K562 (cell line): ENCODE data around the gene PA2G4. TPM values are rescaled to one million over a fixed set of nuclear protein-coding genes. Genes with fewer than 3 reads are reported as not detected.

Experiments used
- ADNP ChIP-seq: fragments of 200-800 bp; sonication (Bioruptor generic); IDR thresholded peaks from 2 replicates; pipeline ENCODE4 v1.6.1; 2016; ENCODE audit warnings: missing genetic modification characterization, missing compliant biosample characterization
- GTF2F1 ChIP-seq: IDR thresholded peaks from 2 replicates; pipeline ENCODE4 v1.6.1; 2011; ENCODE audit warnings: low read depth, low read length, improper control_type of control experiment
- HLTF ChIP-seq: fragments of 450-650 bp; IDR thresholded peaks from 2 replicates; pipeline ENCODE4 v1.6.1; 2016
- KDM5B ChIP-seq: fragments of 200-600 bp; sonication (generic); IDR thresholded peaks from 2 replicates; pipeline ENCODE4 v1.6.1; 2012; ENCODE audit warnings: low read depth, mild to moderate bottlenecking, moderate library complexity, low read length, control low read depth, inconsistent platforms; ENCODE audit not compliant: insufficient replicate concordance
- KHSRP ChIP-seq: fragments of 450-650 bp; IDR thresholded peaks from 2 replicates; pipeline ENCODE4 v1.6.1; 2017
- NFE2 ChIP-seq: IDR thresholded peaks from 2 replicates; pipeline ENCODE4 v1.6.1; 2014; ENCODE audit warnings: antibody characterized with exemption, low read depth
- NRF1 ChIP-seq, 2 experiments: fragments of 450-650 bp; IDR thresholded peaks in 1 of 2; conservative IDR thresholded peaks in 1 of 2; 2 replicates each; pipeline ENCODE4 v1.6.1; 2014; ENCODE audit warnings: mild to moderate bottlenecking in 2 of 2
- SMC3 ChIP-seq: conservative IDR thresholded peaks from 2 replicates; pipeline ENCODE4 v1.6.1; 2011; ENCODE audit warnings: low read depth, low read length, improper control_type of control experiment; ENCODE audit not compliant: insufficient read depth
- SNIP1 ChIP-seq: fragments of 450-650 bp; IDR thresholded peaks from 2 replicates; pipeline ENCODE4 v1.7.1; 2017; ENCODE audit warnings: low read depth, mild to moderate bottlenecking
- SP2 ChIP-seq: IDR thresholded peaks from 2 replicates; pipeline ENCODE4 v1.6.1; 2011; ENCODE audit warnings: mild to moderate bottlenecking, low read depth, low read length, moderate library complexity; ENCODE audit not compliant: poor library complexity, severe bottlenecking; ENCODE audit errors: extremely low read depth
- SRF ChIP-seq, 2 experiments: fragments of 250-450, 450-650 bp in 1 of 2; sonication (Bioruptor Pico) in 1 of 2; sonication (generic) in 1 of 2; formaldehyde crosslinking; IDR thresholded peaks; 2 replicates each; pipeline versions ENCODE4 v1.5.0 to v1.5.1; 2020 to 2022; ENCODE audit warnings: mild to moderate bottlenecking in 1 of 2, missing genetic modification reagents in 1 of 2
- TEAD4 ChIP-seq, 2 experiments: sonication (generic) in 1 of 2; formaldehyde crosslinking in 1 of 2; IDR thresholded peaks; 2 replicates each; pipeline versions ENCODE4 v1.6.1 to v1.8.0; 2012 to 2022; ENCODE audit warnings: borderline replicate concordance in 1 of 2, inconsistent platforms in 1 of 2, low read length in 1 of 2, mild to moderate bottlenecking in 1 of 2, missing genetic modification reagents in 1 of 2
- ZBTB7A ChIP-seq: IDR thresholded peaks from 2 replicates; pipeline ENCODE4 v1.6.1; 2011; ENCODE audit warnings: low read depth, mild to moderate bottlenecking, low read length, moderate library complexity, borderline replicate concordance; ENCODE audit not compliant: control insufficient read depth
- ZNF232 ChIP-seq: sonication (generic); formaldehyde crosslinking; IDR thresholded peaks from 2 replicates; pipeline ENCODE4 v1.8.0; 2022; ENCODE audit warnings: mild to moderate bottlenecking, missing genetic modification reagents
- ZNF436 ChIP-seq: fragments of 250-450, 450-650 bp; sonication (Bioruptor Pico); formaldehyde crosslinking; IDR thresholded peaks from 2 replicates; pipeline ENCODE4 v1.7.0; 2020; ENCODE audit warnings: mild to moderate bottlenecking
- ZNF707 ChIP-seq: fragments of 250-450 bp; sonication (Bioruptor Pico); conservative IDR thresholded peaks from 2 replicates; pipeline ENCODE4 v1.8.0; 2022; ENCODE audit warnings: inconsistent platforms, mild to moderate bottlenecking, moderate library complexity
- polyA plus RNA-seq, 8 experiments: library from polyadenylated mRNA; depleted of rRNA in 4 of 8; stranded (reverse) in 5 of 8; unstranded in 3 of 8; fragments of >200 nt; fragmentation: Nextera tagmentation in 2 of 8; fragmentation: Illumina TruSeq in 1 of 8; extraction: Ambion mirVana in 2 of 8; extraction: Trizol in 1 of 8; gene quantifications; 2 replicates each; pipeline versions ENCODE4 v1.2.1 to v1.2.3, GENCODE V29; 2011 to 2014; ENCODE audit warnings: inconsistent platforms in 1 of 8, missing spikeins in 1 of 8
- total RNA-seq, 7 experiments: library from RNA; depleted of rRNA in 6 of 7; stranded (reverse); fragments of >200 nt in 6 of 7; fragmentation: Illumina TruSeq in 2 of 7; extraction: Trizol in 2 of 7; gene quantifications; 2 replicates each; pipeline versions ENCODE4 v1.2.1 to v1.2.3, GENCODE V29; 2011 to 2021; ENCODE audit warnings: low replicate concordance in 1 of 7
- TF ChIP-seq, protein P1 (sequence below): sonication (generic); formaldehyde crosslinking; IDR thresholded peaks from 2 replicates; pipeline ENCODE4 v1.9.0; 2022; ENCODE audit warnings: mild to moderate bottlenecking, missing genetic modification reagents
- TF ChIP-seq, protein P2 (sequence below): fragments of 250-450 bp; sonication (Bioruptor Pico); IDR thresholded peaks from 2 replicates; pipeline ENCODE4 v1.8.0; 2021; ENCODE audit warnings: mild to moderate bottlenecking, moderate library complexity
- TF ChIP-seq, protein P3 (sequence below), 2 experiments: fragments of 200-800 bp in 1 of 2; sonication (Bioruptor generic) in 1 of 2; sonication (generic) in 1 of 2; formaldehyde crosslinking in 1 of 2; IDR thresholded peaks in 1 of 2; conservative IDR thresholded peaks in 1 of 2; 2 replicates each; pipeline versions ENCODE4 v1.5.0 to v1.6.1; 2016 to 2020; ENCODE audit warnings: missing compliant biosample characterization in 1 of 2, missing genetic modification characterization in 1 of 2, missing genetic modification reagents in 1 of 2
- TF ChIP-seq, protein P4 (sequence below), 3 experiments: IDR thresholded peaks in 2 of 3; conservative IDR thresholded peaks in 1 of 3; 2 replicates each; pipeline ENCODE4 v1.5.1; 2011 to 2012; ENCODE audit warnings: low read length in 3 of 3, mild to moderate bottlenecking in 3 of 3, control low read depth in 2 of 3, improper control_type of control experiment in 1 of 3, inconsistent platforms in 1 of 3, low read depth in 1 of 3, mixed read lengths in 1 of 3, moderate library complexity in 1 of 3; ENCODE audit not compliant: insufficient read depth in 2 of 3

Gene PA2G4
- total and polyA plus RNA-seq, 9 of the 15 experiments (the other 6 are each of a cell fraction or from before 2014, with no cell fraction given), result 230 to 925 (median 638) TPM

DNA sequence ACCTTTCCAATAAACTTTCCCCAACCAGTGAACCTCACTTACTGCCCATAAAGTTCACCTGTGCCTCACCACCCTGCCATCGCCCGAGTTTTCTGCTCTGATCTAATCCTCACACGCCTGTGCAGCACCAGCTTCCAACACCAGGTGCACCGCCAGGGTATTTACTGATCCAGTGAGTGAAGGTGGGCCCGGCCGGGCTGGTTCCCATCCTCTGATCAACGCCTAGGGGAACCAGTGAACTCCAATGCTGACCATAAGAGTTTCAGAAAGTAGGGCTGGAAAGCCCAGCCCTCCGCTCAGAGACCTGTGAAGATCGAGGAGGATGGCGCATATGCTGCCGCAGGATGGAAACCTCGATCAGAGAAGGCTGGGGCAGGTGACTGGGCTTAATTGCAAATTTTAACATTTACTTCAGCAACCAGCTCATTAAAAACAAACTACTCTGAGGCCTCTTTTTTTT is 47.3 kb downstream of the PA2G4 start (continued):
- TF ChIP-seq ZNF707, result no peak
- TF ChIP-seq ADNP (tag), result no peak
- no peak for TF ChIP-seq SP2
- TF ChIP-seq, protein P1, sequence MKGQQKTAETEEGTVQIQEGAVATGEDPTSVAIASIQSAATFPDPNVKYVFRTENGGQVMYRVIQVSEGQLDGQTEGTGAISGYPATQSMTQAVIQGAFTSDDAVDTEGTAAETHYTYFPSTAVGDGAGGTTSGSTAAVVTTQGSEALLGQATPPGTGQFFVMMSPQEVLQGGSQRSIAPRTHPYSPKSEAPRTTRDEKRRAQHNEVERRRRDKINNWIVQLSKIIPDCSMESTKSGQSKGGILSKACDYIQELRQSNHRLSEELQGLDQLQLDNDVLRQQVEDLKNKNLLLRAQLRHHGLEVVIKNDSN (CRISPR knock-in tag), result peak; percentile 41; the same call in 1 of the 2 replicates
- TF ChIP-seq GTF2F1, result no peak
- no peak for TF ChIP-seq KHSRP
- TF ChIP-seq, protein P2, sequence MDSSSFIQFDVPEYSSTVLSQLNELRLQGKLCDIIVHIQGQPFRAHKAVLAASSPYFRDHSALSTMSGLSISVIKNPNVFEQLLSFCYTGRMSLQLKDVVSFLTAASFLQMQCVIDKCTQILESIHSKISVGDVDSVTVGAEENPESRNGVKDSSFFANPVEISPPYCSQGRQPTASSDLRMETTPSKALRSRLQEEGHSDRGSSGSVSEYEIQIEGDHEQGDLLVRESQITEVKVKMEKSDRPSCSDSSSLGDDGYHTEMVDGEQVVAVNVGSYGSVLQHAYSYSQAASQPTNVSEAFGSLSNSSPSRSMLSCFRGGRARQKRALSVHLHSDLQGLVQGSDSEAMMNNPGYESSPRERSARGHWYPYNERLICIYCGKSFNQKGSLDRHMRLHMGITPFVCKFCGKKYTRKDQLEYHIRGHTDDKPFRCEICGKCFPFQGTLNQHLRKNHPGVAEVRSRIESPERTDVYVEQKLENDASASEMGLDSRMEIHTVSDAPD (CRISPR knock-in tag), result no peak
- TF ChIP-seq ZNF436 (CRISPR knock-in tag), result no peak
- peak in 1 of 2 experiments; percentile 35; a peak in 1 of 4 replicates for TF ChIP-seq SRF (CRISPR knock-in tag; IDR thresholded peaks at IDR 0.05)
- TF ChIP-seq SNIP1, result peak; percentile 2; the same call in 1 of the 2 replicates
- TF ChIP-seq, protein P3, sequence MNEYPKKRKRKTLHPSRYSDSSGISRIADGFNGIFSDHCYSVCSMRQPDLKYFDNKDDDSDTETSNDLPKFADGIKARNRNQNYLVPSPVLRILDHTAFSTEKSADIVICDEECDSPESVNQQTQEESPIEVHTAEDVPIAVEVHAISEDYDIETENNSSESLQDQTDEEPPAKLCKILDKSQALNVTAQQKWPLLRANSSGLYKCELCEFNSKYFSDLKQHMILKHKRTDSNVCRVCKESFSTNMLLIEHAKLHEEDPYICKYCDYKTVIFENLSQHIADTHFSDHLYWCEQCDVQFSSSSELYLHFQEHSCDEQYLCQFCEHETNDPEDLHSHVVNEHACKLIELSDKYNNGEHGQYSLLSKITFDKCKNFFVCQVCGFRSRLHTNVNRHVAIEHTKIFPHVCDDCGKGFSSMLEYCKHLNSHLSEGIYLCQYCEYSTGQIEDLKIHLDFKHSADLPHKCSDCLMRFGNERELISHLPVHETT (CRISPR knock-in tag; conservative IDR thresholded peaks at IDR 0.05 in 1 of 2, IDR thresholded peaks at IDR 0.05 in 1 of 2), result no peak; a peak in 1 of 4 replicates
- peak; percentile 32; the same call in 1 of the 2 replicates for TF ChIP-seq ZBTB7A
- TF ChIP-seq KDM5B, result peak; percentile 77
- TF ChIP-seq ZNF232, result no peak
- TF ChIP-seq NRF1 (conservative IDR thresholded peaks at IDR 0.05 in 1 of 2, IDR thresholded peaks at IDR 0.05 in 1 of 2), result peak; percentile 46 to 58
- TF ChIP-seq TEAD4 (IDR thresholded peaks at IDR 0.05; ENCODE audit: low read length), result no peak
- no peak for TF ChIP-seq TEAD4 (CRISPR knock-in tag; IDR thresholded peaks at IDR 0.05; ENCODE audit: borderline replicate concordance)
- TF ChIP-seq, protein P4, sequence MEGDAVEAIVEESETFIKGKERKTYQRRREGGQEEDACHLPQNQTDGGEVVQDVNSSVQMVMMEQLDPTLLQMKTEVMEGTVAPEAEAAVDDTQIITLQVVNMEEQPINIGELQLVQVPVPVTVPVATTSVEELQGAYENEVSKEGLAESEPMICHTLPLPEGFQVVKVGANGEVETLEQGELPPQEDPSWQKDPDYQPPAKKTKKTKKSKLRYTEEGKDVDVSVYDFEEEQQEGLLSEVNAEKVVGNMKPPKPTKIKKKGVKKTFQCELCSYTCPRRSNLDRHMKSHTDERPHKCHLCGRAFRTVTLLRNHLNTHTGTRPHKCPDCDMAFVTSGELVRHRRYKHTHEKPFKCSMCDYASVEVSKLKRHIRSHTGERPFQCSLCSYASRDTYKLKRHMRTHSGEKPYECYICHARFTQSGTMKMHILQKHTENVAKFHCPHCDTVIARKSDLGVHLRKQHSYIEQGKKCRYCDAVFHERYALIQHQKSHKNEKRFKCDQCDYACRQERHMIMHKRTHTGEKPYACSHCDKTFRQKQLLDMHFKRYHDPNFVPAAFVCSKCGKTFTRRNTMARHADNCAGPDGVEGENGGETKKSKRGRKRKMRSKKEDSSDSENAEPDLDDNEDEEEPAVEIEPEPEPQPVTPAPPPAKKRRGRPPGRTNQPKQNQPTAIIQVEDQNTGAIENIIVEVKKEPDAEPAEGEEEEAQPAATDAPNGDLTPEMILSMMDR (IDR thresholded peaks at IDR 0.05 in 2 of 3, conservative IDR thresholded peaks at IDR 0.05 in 1 of 3; ENCODE audit: insufficient read depth in 2 of 3, low read depth in 1 of 3, low read length in 3 of 3), result peak; percentile 34 to 67 (median 50)
- TF ChIP-seq NFE2, result 0 out of 2 replicates have a peak, but pooled peaks have one; percentile 7
- no peak for TF ChIP-seq HLTF
- no peak for TF ChIP-seq SMC3
